Esophagus squamous epithelium (tissue), 5 donors: ENCODE measurements around the gene ARF4. TPM values are rescaled to one million over a fixed set of nuclear protein-coding genes. Genes with fewer than 3 reads are reported as not detected.

Source experiments
- DNase-seq: peaks from one replicate; lab custom pipeline; 2025; lab: John Stamatoyannopoulos, UW
- H3K27ac ChIP-seq, 4 donors: fragments of 200-600 bp; sonication (generic); one replicate each; pipeline ENCODE4 v1.5.1; 2016 to 2019; ENCODE audit warnings: mild to moderate bottlenecking in 1 of 4
- H3K27me3 ChIP-seq, 4 donors: fragments of 200-600 bp; sonication (generic); 1 replicate in 3 of 4; 2 replicates in 1 of 4; pipeline versions ENCODE4 v1.5.1 to v1.6.0; 2017 to 2021; ENCODE audit warnings: antibody characterized with exemption in 1 of 4
- H3K36me3 ChIP-seq, 3 donors: fragments of 200-600 bp; sonication (generic); one replicate each; pipeline ENCODE4 v1.5.1; 2016 to 2019
- H3K4me1 ChIP-seq, 3 donors: fragments of 200-600 bp; sonication (generic); one replicate each; pipeline ENCODE4 v1.5.1; 2017 to 2019
- H3K4me3 ChIP-seq, 4 donors: fragments of 200-600 bp; sonication (generic); 1 replicate in 3 of 4; 2 replicates in 1 of 4; pipeline ENCODE4 v1.5.1; 2016 to 2019; ENCODE audit warnings: mild to moderate bottlenecking in 2 of 4, moderate library complexity in 1 of 4
- H3K9me3 ChIP-seq, 3 donors: fragments of 200-600 bp; sonication (generic); one replicate each; pipeline ENCODE4 v1.5.1; 2016 to 2019
- POLR2A ChIP-seq, 4 donors: fragments of 450-650 bp; IDR thresholded peaks; one replicate each; pipeline ENCODE4 v1.6.1; 2017; ENCODE audit warnings: antibody characterized with exemption in 4 of 4, mild to moderate bottlenecking in 4 of 4, moderate library complexity in 3 of 4
- WGBS, 2 donors: methylation state at CpG; one replicate each; pipeline ENCODE4 v1.1.5; 2018; 5-methylcytosine and 5-hydroxymethylcytosine counted together
- intact Hi-C: fragments of 100-400 bp; cut with DNase I; formaldehyde crosslinking; loops from one replicate; pipeline ENCODE4 v1.15.0; 2022
- small RNA-seq, 4 donors: library from RNA; depleted of rRNA; stranded (forward); fragments of <200 nt; gene quantifications; one replicate each; pipeline ENCODE3, GENCODE V24; 2016
- total RNA-seq, 4 donors: library from RNA; depleted of rRNA; stranded (reverse); fragments of >200 nt; gene quantifications; one replicate each; pipeline ENCODE4 v1.1.0, GENCODE V29; 2016
- TF ChIP-seq, protein P1 (sequence below), 6 experiments: fragments of 450-650 bp in 4 of 6; fragments of 200-600 bp in 2 of 6; sonication (generic) in 2 of 6; IDR thresholded peaks; one replicate each; pipeline ENCODE4 v1.5.1; 2016 to 2019; ENCODE audit warnings: antibody characterized with exemption in 6 of 6, mild to moderate bottlenecking in 4 of 6, moderate library complexity in 4 of 6
- donor health status: DM: yes; HTN: yes; CAD: no.

Gene ARF4
- total RNA-seq, 4 donors from 2014 or later = 65.1 to 113 (median 88.2) TPM

GRCh38 chr3:57544181-57545125, 52.7 kb downstream of the ARF4 start, which contains the start of gene DNAH12:
Gene DNAH12, minus strand, starts transcription at chr3:57544344. Its CDS starts 1,474 bp downstream, at chr3:57542870.
- Histone ChIP-seq H3K9me3 (no peaks in the 10 kb centered on the region), H3K27me3 (peaks cover 0 to 7% (median 0%) of the 10 kb centered on the region in 4 donors), H3K36me3 (no peaks in the 10 kb centered on the region), H3K4me3 (peak within 1 kb of the TSS; percentile 10 to 49 (median 28)), H3K27ac (no peak within 1 kb of the TSS), H3K4me1 (peaks cover 0 to 15% (median 5%) of the 10 kb centered on the region in 3 donors)
- 5 to 10% methylated on average over 20 of the region's 20 CpGs for WGBS, 2 donors
- intact Hi-C loops = no loop called here
- DNase-seq = no peak
- TF ChIP-seq, protein P1, sequence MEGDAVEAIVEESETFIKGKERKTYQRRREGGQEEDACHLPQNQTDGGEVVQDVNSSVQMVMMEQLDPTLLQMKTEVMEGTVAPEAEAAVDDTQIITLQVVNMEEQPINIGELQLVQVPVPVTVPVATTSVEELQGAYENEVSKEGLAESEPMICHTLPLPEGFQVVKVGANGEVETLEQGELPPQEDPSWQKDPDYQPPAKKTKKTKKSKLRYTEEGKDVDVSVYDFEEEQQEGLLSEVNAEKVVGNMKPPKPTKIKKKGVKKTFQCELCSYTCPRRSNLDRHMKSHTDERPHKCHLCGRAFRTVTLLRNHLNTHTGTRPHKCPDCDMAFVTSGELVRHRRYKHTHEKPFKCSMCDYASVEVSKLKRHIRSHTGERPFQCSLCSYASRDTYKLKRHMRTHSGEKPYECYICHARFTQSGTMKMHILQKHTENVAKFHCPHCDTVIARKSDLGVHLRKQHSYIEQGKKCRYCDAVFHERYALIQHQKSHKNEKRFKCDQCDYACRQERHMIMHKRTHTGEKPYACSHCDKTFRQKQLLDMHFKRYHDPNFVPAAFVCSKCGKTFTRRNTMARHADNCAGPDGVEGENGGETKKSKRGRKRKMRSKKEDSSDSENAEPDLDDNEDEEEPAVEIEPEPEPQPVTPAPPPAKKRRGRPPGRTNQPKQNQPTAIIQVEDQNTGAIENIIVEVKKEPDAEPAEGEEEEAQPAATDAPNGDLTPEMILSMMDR (IDR thresholded peaks at IDR 0.05) = no peak
- no peak for TF ChIP-seq POLR2A (IDR thresholded peaks at IDR 0.05)

DNA sequence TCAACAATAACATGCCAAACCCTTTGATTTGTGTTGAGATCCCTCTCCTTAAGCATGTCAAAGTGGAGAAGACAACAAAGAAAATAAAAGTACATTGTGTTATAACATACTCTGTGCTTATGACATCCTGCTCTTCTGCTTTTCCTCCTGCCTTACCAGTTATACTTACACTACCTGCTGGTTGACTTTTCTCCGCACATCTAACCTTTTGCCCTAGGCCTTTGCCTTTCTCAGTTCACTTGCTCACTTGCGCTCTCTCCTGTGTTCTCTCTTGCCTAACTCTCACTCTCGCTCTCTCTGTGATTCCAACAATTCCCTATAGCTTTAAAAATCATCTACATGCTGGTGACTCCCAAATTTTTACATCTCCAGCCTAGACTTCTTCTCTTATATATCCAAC, 58.7 kb downstream of the ARF4 start:
- H3K9me3 ChIP-seq = no peaks in the 10 kb centered on the region
- intact Hi-C loops = no loop called here
- DNase-seq = no peak
- TF ChIP-seq, protein P1 (IDR thresholded peaks at IDR 0.05) = no peak
- no peak for TF ChIP-seq POLR2A (IDR thresholded peaks at IDR 0.05)
- no peaks in the 10 kb centered on the region for H3K36me3 ChIP-seq
- no peaks in the 10 kb centered on the region for H3K27me3 ChIP-seq
- no peak overlapping the region for H3K4me3 ChIP-seq
- WGBS, 2 donors = 66 to 77% methylated on average over 3 of the region's 3 CpGs
- H3K27ac ChIP-seq = peak overlapping the region in 2 of 4 donors; percentile 58 to 59
- peaks cover 0 to 21% (median 0%) of the 10 kb centered on the region in 3 donors for H3K4me1 ChIP-seq

- Histone ChIP-seq H3K36me3 (no peaks in the 10 kb centered on the region), H3K4me3 (no peak overlapping the region), H3K27ac (no peak overlapping the region), H3K4me1 (no peaks in the 10 kb centered on the region), H3K27me3 (no peaks in the 10 kb centered on the region), H3K9me3 (no peaks in the 10 kb centered on the region)
- TF ChIP-seq, protein P1 (IDR thresholded peaks at IDR 0.05) = no peak
- TF ChIP-seq POLR2A (IDR thresholded peaks at IDR 0.05) = no peak
- intact Hi-C loops = no loop called here
- DNase-seq = no peak
These were observed 67.0 kb downstream of the ARF4 start for GRCh38 chr3:57530071-57530608.

Small RNA genes within 50 kb of the gene (small RNA-seq; reads per million reads assigned to genes)
- gene RNU6-108P (0 reads per million in 4 donors), gene RNU6-483P (0 reads per million in 4 donors), gene RNU6ATAC26P (0 reads per million in 4 donors)

Other genes starting within 250 kb of the ARF4 start
- gene DNAH12, start 53.0 kb downstream of the ARF4 start, total RNA-seq = under 1 TPM in 2 of 4 donors, not detected in 2; under 0.01 to 0.03 TPM
- 10 to 100 TPM; 19.7 to 26.1 (median 23.7) TPM for gene PDE12, start 41.1 kb downstream of the ARF4 start, total RNA-seq
- 10 to 100 TPM; 18.6 to 36.0 (median 24.4) TPM for gene DENND6A, start 95.7 kb upstream of the ARF4 start, total RNA-seq
- 100 to 1,000 TPM in 1 of 4 donors, 10 to 100 TPM in 3; 46.9 to 162 (median 67.9) TPM for gene SLMAP, start 159.0 kb upstream of the ARF4 start, total RNA-seq